Immature natural killer cell (primary cell): ENCODE measurements around the gene TPPP. TPM values are rescaled to one million over a fixed set of nuclear protein-coding genes. Genes with fewer than 3 reads are reported as not detected.

Source experiments
- DNase-seq, 3 donors: peaks; one replicate each; pipeline ENCODE4 v3.0.0; 2022; ENCODE audit warnings: mixed read lengths in 1 of 3
- H3K27ac Mint-ChIP-seq, 6 donors: one replicate each; pipeline ENCODE4 v1.8.0; 2020; ENCODE audit warnings: mixed read lengths in 6 of 6, mild to moderate bottlenecking in 5 of 6, inconsistent platforms in 4 of 6, moderate library complexity in 3 of 6
- H3K27me3 Mint-ChIP-seq, 3 donors: one replicate each; pipeline ENCODE4 v1.8.0; 2020 to 2021; ENCODE audit warnings: low read depth in 3 of 3, mild to moderate bottlenecking in 3 of 3, mixed read lengths in 3 of 3, moderate library complexity in 3 of 3, inconsistent platforms in 1 of 3
- H3K36me3 Mint-ChIP-seq, 3 donors: one replicate each; pipeline ENCODE4 v1.8.0; 2020; ENCODE audit warnings: mixed read lengths in 3 of 3, inconsistent platforms in 2 of 3, mild to moderate bottlenecking in 2 of 3
- H3K4me1 Mint-ChIP-seq, 2 donors: one replicate each; pipeline ENCODE4 v1.8.0; 2020; ENCODE audit warnings: inconsistent platforms in 2 of 2, mild to moderate bottlenecking in 2 of 2, mixed read lengths in 2 of 2, moderate library complexity in 1 of 2
- H3K4me3 Mint-ChIP-seq, 5 donors: one replicate each; pipeline ENCODE4 v1.8.0; 2020; ENCODE audit warnings: mild to moderate bottlenecking in 5 of 5, mixed read lengths in 5 of 5, inconsistent platforms in 3 of 5, moderate library complexity in 3 of 5
- H3K9me3 Mint-ChIP-seq, 6 donors: one replicate each; pipeline ENCODE4 v1.8.0; 2020; ENCODE audit warnings: mild to moderate bottlenecking in 6 of 6, mixed read lengths in 6 of 6, inconsistent platforms in 4 of 6, moderate library complexity in 3 of 6
- polyA plus RNA-seq, 3 donors: library from polyadenylated mRNA; unstranded; fragments of 300-500 nt; fragmentation: Illumina TruSeq; gene quantifications; one replicate each; pipeline ENCODE4 v1.2.3, GENCODE V29; 2021

Gene TPPP
- polyA plus RNA-seq, 3 donors from 2014 or later: 0.19 TPM; not detected in 1

DNA sequence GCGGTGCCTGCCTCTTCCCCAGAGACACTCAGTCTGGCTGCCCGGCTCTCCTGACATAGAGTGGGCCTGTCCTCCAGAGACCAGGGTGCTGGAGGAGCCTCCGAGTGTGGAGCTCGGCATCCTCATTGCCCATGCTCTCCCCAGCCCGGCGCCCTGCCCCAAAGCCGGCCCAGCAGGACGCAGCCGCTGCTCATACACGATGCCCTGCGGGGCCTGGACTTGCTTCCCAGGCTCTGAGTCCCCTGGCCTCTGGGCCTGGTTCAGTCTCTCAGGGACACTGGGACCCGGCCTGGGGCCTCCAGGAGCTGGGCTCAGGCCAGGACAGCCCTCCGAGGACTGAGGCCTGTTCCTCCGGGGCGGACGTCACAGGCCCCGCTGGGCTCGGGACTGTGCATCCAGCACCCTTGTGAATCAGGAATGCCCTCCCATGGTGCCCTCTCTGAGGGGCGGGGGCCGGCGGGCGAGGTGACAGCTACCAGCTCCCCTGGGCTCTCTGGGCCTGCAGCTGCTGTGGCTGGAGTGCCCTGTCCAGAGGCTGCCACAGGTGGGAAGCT lies 23.2 kb downstream of the TPPP start:
- no peak for DNase-seq
- peaks cover 6 to 9% (median 6%) of the 10 kb centered on the region in 3 donors for H3K36me3 Mint-ChIP-seq
- no peaks in the 10 kb centered on the region for H3K9me3 Mint-ChIP-seq
- H3K4me3 Mint-ChIP-seq: no peak overlapping the region
- peaks cover 5 to 8% of the 10 kb centered on the region in 2 donors for H3K4me1 Mint-ChIP-seq
- no peak overlapping the region for H3K27ac Mint-ChIP-seq
- H3K27me3 Mint-ChIP-seq: peaks cover 1 to 5% (median 2%) of the 10 kb centered on the region in 3 donors

DNA sequence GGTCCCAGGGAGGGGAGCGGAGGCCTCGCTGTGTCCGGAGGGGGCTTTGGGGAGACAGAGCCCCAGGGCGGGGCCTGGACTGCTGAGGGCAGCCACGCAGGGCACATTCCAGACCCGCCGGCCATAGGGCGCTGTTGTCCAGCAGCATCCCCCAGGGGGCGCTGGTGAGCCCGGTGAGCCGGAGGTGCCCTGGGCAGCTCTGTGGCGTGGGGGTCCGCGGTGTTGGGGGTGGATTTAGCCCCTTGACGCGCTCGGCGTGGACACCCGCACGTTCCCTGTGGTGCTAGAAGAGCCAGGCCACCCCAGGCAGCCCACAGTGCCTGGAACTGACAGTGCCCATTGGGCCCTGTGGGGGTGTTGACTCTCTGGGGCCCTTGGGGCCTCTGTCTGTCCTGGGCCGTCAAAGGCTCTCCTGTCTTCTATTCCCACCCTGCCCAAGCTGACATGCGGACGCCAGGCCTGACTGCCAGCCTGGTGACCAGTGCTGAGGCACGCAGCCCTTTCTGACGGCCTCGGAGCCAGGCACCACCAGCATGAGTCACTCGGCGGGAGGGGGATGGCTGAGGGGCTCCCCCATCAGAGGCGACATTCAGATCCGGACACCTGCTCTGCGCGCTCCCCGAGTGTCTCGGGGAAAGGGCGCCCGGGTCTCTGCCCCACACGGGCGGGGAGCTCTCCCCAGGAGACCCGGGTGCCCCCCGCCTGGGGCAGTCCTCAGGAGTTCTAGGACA lies 23.9 kb downstream of the TPPP start:
- Mint-ChIP-seq H3K27ac (no peak overlapping the region), H3K4me1 (peaks cover 5 to 8% of the 10 kb centered on the region in 2 donors), H3K36me3 (peaks cover 6 to 9% (median 6%) of the 10 kb centered on the region in 3 donors), H3K27me3 (peaks cover 1 to 5% (median 2%) of the 10 kb centered on the region in 3 donors), H3K4me3 (no peak overlapping the region), H3K9me3 (no peaks in the 10 kb centered on the region)
- DNase-seq: peak in 1 of 3 donors; percentile 34

DNA sequence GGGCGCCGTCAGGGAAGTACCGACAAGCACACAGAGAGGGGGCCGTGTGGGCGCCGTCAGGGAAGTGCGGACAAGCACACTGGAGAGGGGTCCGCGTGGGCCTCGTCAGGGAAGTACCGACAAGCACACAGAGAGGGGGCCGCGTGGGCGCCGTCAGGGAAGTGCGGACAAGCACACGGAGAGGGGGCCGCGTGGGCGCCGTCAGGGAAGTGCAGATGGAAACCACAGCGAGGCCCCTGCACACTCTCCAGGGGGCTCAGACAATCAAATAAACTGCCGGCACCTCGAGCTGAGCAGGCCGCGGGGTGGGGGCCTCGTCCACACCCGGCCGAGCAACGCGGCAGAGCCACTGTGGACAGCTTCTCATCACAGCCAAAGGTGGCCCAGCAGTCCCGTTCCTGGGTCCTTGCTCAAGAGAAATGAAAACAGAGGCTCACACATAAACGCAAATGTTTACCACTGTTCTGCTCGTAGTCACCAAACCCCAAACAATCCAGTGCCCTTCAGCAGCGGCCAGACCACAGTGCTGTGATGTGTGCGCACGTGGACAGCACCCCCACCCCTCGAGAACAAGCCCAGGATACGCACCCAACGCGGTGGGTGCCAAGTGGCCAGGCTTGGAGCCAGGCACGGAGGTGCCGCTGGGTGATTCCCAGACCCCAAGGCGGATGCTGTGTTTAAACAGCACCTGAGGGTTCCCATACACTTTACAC lies 24.7 kb downstream of the TPPP start:
- DNase-seq: no peak
- Mint-ChIP-seq H3K9me3 (no peaks in the 10 kb centered on the region), H3K4me3 (no peak overlapping the region), H3K27me3 (peaks cover 1 to 5% (median 2%) of the 10 kb centered on the region in 3 donors), H3K4me1 (peaks cover 5 to 8% of the 10 kb centered on the region in 2 donors), H3K36me3 (peaks cover 6 to 9% (median 6%) of the 10 kb centered on the region in 3 donors), H3K27ac (no peak overlapping the region)

DNA sequence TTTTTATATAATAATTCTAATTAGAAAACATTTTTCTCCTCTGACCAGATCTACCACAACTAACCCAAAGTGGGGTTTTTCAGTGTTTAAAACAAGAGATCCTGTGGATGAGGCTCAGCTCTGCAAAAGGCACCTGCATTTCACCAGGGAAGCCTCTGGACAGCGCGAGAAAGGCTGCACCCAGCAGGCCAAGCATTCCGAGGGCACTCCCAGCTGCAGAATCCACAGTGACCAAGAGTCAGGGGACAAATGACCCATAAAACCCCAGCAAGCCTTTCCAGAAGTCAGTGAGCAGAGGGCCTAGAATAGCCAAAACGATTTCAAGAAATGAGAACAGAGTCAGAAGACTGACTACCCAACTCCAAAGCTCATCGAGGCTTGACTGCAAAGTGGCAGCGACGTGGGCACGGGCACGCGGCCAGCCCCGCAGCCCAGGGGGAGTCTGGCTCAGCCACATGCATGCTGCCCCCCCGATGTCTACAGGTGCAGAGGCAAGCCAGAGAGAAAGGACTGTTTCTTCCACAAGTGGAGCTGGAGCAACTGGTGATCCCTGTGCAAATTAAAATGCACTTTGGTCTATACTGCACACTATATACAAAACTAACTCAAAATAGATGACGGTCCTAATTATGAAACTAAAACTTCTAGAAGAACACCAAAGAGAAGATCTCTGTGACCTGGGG lies 26.2 kb downstream of the TPPP start:
- Mint-ChIP-seq H3K27ac (no peak overlapping the region), H3K9me3 (no peaks in the 10 kb centered on the region), H3K36me3 (peaks cover 6 to 9% (median 6%) of the 10 kb centered on the region in 3 donors), H3K27me3 (peaks cover 0 to 1% (median 0%) of the 10 kb centered on the region in 3 donors), H3K4me3 (no peak overlapping the region), H3K4me1 (peaks cover 0 to 1% of the 10 kb centered on the region in 2 donors)
- no peak for DNase-seq

DNA sequence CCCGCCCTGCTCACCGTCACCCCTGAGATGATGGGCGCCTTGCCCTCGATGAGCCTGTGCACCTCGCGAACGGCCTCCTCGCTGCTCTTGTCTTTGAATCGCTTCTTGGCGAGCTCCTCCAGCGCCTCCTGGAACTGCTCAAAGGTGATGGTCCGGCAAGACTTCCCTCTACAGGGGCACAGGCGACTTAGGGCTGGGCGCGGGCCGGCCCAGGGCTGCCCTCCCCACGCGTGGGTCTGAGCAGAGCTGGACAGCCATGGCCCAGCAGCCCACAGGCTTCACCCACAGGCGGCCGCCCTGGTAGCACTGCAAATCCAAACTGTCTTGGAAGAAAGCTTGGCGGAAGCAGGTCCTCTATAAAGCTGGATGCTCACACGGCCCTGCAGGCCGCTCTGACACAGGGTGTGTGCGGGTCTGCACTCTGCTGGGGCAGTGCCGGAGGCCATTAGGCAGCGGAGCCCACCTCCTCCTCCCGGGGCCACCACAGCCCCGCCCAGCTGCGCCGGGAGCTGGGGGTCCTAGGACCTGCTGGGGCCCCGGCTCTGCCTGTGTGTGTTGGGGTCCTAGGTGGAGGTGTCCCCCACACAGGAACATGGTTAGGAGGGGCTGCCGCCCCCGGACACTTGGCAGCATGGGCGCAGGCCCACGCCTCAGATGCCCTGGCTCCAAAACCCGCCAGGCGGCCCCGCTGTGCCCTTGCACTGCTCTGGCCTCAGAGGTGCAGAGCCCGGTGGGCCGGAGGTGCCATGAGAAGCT lies 27.0 kb downstream of the TPPP start:
- no peak overlapping the region for H3K27ac Mint-ChIP-seq
- H3K9me3 Mint-ChIP-seq: no peaks in the 10 kb centered on the region
- H3K36me3 Mint-ChIP-seq: peaks cover 10 to 14% (median 11%) of the 10 kb centered on the region in 3 donors
- no peak overlapping the region for H3K4me3 Mint-ChIP-seq
- DNase-seq: no peak
- H3K4me1 Mint-ChIP-seq: peaks cover 0 to 1% of the 10 kb centered on the region in 2 donors
- H3K27me3 Mint-ChIP-seq: peaks cover 0 to 4% (median 0%) of the 10 kb centered on the region in 3 donors

DNA sequence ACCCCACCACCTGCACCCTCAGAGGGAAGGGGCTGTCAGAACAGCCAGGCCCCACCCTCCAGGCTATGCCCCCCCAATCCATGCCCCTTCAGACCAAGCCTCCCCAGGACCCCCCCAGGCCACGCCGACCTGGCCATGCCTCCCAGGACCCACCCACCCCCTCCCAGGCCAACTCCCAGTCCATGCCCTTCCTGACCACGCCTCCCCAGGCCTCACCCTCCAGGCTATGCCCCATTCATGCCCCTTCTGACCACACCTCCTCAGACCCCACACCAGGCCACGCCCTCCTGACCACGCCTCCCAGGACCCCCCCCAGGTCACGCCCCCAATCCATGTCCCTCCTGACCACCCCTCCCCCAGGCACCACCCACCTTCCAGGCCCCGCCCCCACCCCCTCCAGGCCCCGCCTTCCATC lies 27.6 kb downstream of the TPPP start:
- H3K4me1 Mint-ChIP-seq: peaks cover 0 to 1% of the 10 kb centered on the region in 2 donors
- H3K4me3 Mint-ChIP-seq: no peak overlapping the region
- no peak for DNase-seq
- peaks cover 10 to 17% (median 13%) of the 10 kb centered on the region in 3 donors for H3K36me3 Mint-ChIP-seq
- H3K27ac Mint-ChIP-seq: no peak overlapping the region
- peaks cover 0 to 1% (median 0%) of the 10 kb centered on the region in 6 donors for H3K9me3 Mint-ChIP-seq
- H3K27me3 Mint-ChIP-seq: peaks cover 0 to 4% (median 0%) of the 10 kb centered on the region in 3 donors

DNA sequence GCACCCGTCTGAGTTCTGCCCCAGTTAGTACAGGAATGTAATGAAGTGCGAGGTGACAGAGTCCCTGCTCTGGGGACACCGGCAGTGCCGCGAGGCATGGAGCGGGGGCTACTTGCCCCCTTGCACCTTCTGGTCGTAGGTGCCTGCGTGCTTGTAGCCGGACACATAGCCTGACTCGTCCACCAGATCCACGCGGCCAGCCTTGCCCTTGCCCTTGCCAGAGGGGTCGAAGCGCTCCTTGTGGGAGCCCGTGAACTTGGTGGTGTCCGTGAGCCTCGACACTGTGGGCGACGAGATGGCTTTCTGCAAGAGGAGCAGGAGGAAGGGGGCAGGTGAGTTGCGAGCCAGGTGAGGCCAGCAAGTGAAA lies 28.2 kb downstream of the TPPP start:
- Mint-ChIP-seq H3K27ac (no peak overlapping the region), H3K4me3 (no peak overlapping the region), H3K4me1 (peaks cover 0 to 1% of the 10 kb centered on the region in 2 donors), H3K9me3 (peaks cover 0 to 1% (median 0%) of the 10 kb centered on the region in 6 donors), H3K36me3 (peaks cover 13 to 21% (median 14%) of the 10 kb centered on the region in 3 donors), H3K27me3 (peaks cover 0 to 4% (median 2%) of the 10 kb centered on the region in 3 donors)
- no peak for DNase-seq

DNA sequence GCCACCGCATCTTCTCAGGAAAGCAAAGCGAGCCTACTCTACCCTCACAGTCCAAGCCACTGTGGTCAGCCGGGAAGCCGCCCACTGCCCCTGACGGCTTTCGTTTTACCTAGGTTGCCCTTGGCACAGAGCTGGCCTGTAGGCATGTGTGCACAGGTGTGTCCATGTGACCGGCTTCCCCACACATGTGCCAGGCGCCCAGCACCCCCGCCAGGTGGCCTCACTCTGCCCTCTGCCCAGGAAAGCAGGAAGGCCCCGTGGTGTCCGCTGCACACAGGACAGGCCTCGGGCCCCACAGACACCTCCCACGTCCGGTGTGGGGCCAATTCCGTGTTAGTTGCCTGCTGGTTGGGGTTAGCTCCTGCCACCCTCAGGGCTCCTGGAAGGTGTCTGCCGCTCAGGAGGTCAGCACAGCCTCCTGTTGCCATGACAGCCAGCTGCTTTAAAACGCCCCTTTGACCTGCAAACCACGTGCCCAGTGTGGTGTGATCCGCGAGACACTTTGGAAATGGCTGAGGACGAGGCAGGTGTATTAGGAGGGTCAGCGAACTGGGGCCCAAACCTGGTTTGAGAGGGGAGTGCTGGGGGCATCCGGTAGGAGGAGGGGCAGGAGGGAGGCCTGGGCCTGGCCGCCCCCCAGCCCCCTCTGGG lies 28.7 kb downstream of the TPPP start:
- Mint-ChIP-seq H3K4me3 (no peak overlapping the region), H3K9me3 (peaks cover 0 to 1% (median 0%) of the 10 kb centered on the region in 6 donors), H3K4me1 (peaks cover 0 to 1% of the 10 kb centered on the region in 2 donors), H3K27ac (no peak overlapping the region), H3K36me3 (peaks cover 13 to 25% (median 14%) of the 10 kb centered on the region in 3 donors), H3K27me3 (peaks cover 0 to 4% (median 2%) of the 10 kb centered on the region in 3 donors)
- no peak for DNase-seq

DNA sequence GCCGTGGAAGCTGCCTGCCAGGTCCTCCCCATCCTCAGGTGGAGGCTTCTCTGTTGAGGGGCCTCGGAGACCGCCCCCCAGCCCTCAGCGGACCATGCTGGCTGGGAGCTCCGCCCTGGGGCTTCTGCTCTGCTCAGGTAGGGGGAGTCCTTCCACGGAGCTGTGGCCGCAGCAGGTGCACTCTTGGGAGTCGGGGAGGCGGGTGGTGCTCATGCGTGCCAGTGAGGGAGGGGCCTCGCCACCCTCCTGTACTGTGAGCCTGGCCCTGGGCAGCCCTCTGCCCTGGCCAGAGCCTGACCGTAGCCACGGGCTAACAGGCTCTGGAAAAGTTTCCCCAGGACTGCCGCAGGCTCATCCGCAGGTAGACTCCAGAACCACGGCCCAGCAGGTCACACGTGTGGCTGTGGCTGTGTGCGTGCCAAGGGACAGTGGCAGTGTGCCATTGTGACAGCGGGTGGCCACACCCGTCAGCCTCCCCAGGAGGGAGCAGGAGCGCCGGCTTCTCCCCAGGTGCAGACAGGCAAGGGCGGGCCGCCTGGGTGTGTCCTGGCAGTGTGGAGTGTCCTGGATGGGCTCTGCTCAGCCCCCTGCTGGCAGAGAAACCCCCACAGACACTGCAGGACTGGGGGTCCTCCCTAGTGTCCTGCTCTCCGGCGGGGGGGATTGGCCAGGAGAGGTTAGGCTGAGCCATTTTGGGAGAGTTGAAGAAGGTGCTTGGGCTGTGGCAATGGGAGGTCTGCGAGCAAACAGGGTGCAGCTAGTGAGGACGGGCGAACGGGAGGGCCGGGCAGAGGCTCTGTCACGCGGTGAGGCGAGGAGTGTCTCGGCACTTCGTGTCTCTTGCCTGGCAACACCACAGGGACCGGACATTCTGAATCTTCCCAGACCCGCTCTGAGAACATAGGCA lies 29.5 kb downstream of the TPPP start:
- peaks cover 0 to 1% of the 10 kb centered on the region in 2 donors for H3K4me1 Mint-ChIP-seq
- no peak overlapping the region for H3K27ac Mint-ChIP-seq
- no peak for DNase-seq
- peaks cover 0 to 1% (median 0%) of the 10 kb centered on the region in 6 donors for H3K9me3 Mint-ChIP-seq
- peaks cover 0 to 4% (median 2%) of the 10 kb centered on the region in 3 donors for H3K27me3 Mint-ChIP-seq
- no peak overlapping the region for H3K4me3 Mint-ChIP-seq
- H3K36me3 Mint-ChIP-seq: peaks cover 14 to 29% (median 16%) of the 10 kb centered on the region in 3 donors

DNA sequence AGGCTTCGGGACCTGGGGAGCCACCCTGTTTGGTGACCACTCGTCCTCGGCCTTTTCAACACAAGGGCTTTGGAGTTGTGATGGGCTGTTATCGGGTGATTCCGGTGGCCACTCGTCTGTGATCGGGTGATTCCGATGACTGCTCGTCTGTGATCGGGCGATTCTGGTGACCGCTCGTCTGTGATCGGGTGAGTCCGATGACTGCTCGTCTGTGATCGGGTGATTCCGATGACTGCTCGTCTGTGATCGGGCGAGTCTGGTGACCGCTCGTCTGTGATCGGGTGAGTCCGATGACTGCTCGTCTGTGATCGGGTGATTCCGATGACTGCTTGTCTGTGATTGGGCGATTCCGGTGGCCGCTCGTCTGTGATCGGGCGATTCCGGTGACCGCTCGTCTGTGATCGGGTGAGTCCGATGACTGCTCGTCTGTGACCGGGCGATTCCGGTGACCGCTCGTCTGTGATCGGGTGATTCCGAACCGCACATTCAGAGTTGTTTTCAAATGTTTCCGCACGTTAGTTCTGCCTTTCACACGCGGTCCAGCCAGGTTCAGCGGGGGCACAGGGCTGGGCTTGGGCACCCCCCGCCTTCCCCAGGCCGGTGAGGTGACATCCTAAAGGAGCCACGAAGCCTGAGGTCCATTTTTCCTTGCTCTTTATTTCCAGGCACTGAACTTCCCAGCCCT lies 30.3 kb downstream of the TPPP start:
- no peak for DNase-seq
- H3K36me3 Mint-ChIP-seq: peaks cover 18 to 33% (median 19%) of the 10 kb centered on the region in 3 donors
- peaks cover 0 to 1% (median 0%) of the 10 kb centered on the region in 6 donors for H3K9me3 Mint-ChIP-seq
- H3K27ac Mint-ChIP-seq: no peak overlapping the region
- peaks cover 0 to 4% (median 2%) of the 10 kb centered on the region in 3 donors for H3K27me3 Mint-ChIP-seq
- no peak overlapping the region for H3K4me3 Mint-ChIP-seq
- H3K4me1 Mint-ChIP-seq: peaks cover 0 to 1% of the 10 kb centered on the region in 2 donors
